D721Med (cell line): ENCODE measurements around the gene PTER.
A peak's percentile ranks its signal among the peaks of the same experiment; 100 is the strongest.

Experiments
- DNase-seq: peaks from one replicate; pipeline ENCODE4 v3.0.0; 2011; ENCODE audit warnings: low spot score; ENCODE audit not compliant: insufficient read length
- FAIRE-seq: peaks from 2 replicates; lab custom pipeline; 2011; peaks lifted over from hg19 to GRCh38; lab: Jason Lieb, UNC
- TF ChIP-seq, protein P1 (sequence below): IDR thresholded peaks from 2 replicates; pipeline ENCODE4 v1.5.1; 2012; ENCODE audit warnings: mild to moderate bottlenecking, control low read depth; ENCODE audit not compliant: insufficient read depth; ENCODE audit errors: missing control alignments

PTER gene

DNA sequence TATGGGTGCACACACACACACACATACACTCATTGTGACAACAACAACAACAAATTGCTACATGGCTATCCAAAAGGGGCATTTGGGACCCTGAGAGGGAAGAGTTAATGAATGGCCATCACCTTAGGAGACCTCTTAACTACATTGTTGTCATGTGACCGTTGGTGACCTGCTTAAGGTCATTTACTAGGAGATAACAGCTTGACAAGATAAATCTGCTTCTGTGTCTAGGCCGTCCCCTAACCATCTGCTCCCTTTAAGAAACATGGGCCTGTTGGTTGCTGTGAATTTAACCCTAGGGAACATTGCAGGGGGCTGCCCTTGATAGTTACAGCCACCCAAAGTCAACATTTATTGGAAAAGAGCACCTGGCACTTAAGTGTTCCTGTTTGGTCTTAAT, 55.1 kb downstream of the PTER start:
- FAIRE-seq, result peak; percentile 96

DNA sequence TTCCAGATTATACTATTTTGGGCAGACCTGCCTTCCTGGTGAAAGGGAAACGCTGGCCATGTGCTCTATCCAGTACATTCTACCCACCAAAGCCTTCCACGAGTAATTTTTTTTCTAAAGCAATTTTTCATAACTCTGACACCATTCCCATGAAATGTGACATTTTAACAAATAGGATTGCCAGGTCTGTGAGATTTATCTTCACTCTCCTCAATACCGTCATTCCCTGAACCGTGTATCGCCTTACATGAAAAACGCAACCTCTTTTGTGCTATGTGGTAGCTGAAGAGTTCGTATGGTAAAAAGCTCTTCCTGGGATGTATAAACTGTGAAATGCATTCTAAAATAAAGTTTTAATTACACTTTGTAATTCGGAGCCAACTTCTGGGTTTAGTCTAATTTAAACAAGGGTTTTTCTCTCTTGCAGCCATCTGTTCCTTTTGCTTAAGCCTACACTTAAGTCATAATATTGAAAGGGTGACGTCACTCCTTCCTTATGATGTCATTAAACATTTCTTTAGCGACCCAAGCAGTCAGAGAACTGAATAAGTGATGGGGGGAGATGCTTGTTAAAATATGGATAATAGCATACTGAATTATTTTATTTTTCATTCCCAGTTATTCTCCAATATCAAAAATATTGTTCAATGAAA, 57.2 kb downstream of the PTER start:
- FAIRE-seq (peak; percentile 35), DNase-seq (no peak)
- TF ChIP-seq, protein P1, sequence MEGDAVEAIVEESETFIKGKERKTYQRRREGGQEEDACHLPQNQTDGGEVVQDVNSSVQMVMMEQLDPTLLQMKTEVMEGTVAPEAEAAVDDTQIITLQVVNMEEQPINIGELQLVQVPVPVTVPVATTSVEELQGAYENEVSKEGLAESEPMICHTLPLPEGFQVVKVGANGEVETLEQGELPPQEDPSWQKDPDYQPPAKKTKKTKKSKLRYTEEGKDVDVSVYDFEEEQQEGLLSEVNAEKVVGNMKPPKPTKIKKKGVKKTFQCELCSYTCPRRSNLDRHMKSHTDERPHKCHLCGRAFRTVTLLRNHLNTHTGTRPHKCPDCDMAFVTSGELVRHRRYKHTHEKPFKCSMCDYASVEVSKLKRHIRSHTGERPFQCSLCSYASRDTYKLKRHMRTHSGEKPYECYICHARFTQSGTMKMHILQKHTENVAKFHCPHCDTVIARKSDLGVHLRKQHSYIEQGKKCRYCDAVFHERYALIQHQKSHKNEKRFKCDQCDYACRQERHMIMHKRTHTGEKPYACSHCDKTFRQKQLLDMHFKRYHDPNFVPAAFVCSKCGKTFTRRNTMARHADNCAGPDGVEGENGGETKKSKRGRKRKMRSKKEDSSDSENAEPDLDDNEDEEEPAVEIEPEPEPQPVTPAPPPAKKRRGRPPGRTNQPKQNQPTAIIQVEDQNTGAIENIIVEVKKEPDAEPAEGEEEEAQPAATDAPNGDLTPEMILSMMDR, result no peak

More for the DNA sequence above, 55.1 kb downstream of the PTER start:
- TF ChIP-seq, protein P1, result no peak
- DNase-seq, result no peak

DNA sequence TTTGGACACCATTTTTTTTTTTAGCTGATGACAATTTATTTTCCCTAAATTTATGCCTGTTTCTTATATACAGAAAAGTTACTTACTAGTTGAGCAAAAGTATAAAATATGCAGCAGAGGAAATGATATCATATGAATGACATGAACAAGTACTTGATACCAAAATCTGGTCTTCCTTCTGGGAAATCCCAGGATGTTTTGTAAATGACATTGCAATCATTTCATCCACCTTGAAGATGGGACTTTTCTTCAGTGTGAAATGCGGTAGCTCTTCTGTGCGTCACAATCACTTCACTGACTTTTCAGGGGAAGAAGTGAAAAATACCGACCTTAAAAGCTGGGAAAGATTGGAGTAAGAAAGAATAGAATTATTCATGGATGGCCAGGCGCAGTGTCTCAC, 61.1 kb downstream of the PTER start:
- DNase-seq, result no peak
- FAIRE-seq, result peak; percentile 32
- TF ChIP-seq, protein P1, result no peak

DNA sequence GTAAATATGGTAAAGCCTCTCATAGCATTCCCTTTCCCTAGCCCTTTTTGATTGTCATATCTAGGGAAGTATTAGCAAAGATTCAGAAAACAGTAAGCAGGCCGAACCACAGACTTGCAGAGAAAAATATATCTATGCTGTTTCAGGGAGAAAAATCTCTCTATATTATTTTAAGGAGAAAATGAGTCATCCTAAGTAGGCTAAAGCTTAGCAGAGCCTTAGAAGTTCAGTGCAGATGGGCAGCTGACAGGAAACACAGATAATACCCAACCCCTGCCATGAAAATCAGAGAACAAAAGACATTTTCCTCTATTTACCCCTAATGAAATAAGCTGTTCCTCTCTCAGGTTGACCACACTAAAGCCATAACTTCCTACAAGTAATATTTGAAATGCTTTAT, 68.4 kb downstream of the PTER start:
- FAIRE-seq, result peak; percentile 29
- no peak for DNase-seq
- TF ChIP-seq, protein P1, result no peak

DNA sequence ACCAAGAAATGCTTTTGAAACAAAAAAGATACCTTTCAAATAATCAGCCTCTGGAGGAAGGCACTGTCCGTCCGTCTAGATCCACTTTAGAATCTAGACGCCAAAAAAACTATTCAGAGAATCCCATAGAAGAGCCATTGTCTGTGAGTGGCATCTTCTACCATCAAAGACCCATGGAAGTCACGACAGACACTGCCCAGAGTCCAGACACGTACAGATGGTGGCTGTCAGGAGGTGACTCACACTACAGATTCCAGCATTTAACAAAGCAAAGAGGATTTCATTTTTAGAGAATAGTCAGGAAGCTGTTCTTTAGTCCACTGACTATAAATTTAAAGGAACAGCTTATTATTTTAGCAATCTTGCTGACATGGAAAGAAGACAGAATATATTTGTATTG, 73.2 kb downstream of the PTER start:
- TF ChIP-seq, protein P1, result no peak
- FAIRE-seq, result no peak
- DNase-seq, result no peak

DNA sequence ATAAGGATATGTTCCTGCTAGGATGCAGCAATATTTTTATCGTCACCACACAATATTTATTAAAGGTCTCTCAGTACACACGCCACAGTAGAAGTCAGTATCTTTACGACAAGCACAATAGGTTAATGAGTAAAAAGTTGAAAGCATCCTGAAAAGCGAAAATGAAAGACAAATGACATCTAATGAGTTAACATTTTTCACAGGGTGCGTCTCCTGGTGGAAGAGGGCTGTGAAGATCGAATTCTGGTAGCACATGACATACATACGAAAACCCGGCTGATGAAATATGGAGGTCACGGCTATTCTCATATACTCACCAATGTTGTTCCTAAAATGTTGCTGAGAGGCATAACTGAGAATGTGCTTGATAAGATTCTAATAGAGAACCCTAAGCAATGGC, 74.0 kb downstream of the PTER start:
- TF ChIP-seq, protein P1, result no peak
- no peak for DNase-seq
- no peak for FAIRE-seq

DNA sequence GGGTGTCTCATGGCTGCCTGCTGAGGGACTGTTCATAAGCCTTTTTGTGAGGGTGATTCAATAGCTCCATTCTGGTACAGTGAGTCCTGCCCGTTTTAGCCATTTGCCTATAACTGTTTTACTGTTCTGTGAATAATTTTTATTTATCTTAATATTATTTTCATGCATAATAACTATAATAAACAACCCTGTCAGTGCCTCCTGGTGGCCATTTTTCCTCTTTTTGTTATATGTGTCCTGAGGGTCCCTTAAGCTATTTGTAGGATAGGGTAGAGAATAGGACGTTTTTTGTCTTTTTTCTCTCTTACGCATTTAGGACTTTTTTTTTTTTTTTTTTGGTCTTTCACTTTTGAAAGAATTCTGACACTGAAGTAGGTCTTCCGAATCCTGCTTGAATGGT, 82.0 kb downstream of the PTER start:
- FAIRE-seq (no peak), DNase-seq (no peak)
- TF ChIP-seq, protein P1, result peak; percentile 18
